ENCODE results near the gene SNRNP48. TPM values are rescaled to one million over a fixed set of nuclear protein-coding genes. Genes with fewer than 3 reads are reported as not detected.

The SNRNP48 gene
- total and polyA plus RNA-seq, 10 of the 15 experiments (the other 5 are each of a cell fraction or from before 2014, with no cell fraction given): 3.2 to 14.4 (median 8.9) TPM

DNA sequence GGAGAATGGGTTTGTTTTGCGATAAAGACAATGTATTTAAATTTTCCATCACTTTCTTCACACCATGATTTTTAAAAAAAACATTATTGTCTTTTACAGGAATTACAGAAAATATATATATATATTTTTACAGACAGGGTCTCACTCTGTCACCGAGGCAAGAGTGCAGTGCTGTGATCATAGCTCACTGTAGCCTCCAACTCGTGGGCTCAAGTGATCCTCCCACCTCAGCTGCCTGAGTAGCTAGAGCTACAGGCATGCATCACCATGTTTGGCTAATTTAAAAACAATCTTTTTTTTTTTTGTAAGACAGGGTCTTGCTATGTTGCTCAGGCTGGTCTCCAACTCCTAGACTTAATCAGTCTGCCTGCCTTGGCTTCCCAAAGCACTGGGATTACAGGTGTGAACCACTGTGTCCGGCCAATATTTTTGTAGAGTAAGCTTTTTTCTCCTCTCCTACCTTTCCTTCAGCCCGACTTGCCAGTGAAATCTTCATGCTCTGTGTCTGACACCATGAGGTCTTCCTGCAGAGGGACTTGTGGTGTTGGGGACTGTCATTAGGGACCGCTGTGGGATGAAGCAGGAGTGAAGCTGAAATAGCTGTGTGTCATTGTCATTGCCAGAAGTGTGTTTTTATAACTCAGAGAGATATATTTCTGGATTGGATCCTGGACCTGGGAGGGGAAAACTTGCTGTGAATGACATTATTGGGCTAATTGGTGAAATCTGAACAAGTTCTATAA is 35.3 kb upstream of the SNRNP48 start:
- H3K4me3 ChIP-seq: no peak overlapping the region
- no peaks in the 10 kb centered on the region for H3K36me3 ChIP-seq (ENCODE audit: control insufficient read depth in 2 of 2, insufficient read depth in 2 of 2, low read length in 1 of 2)
- no peaks in the 10 kb centered on the region for H3K4me1 ChIP-seq (ENCODE audit: control insufficient read depth, insufficient read depth, low read length)
- no peak for ATAC-seq
- 0 out of 4 replicates have a peak, but pooled peaks cover 1 to 4% of the 10 kb centered on the region in 2 experiments for H3K27me3 ChIP-seq (replicated peaks in 1 of 2; ENCODE audit: control insufficient read depth in 2 of 2, insufficient read depth in 2 of 2, low read length in 1 of 2)
- FAIRE-seq: no peak
- no peak for TF ChIP-seq GATAD2B (conservative IDR thresholded peaks at IDR 0.05; ENCODE audit: low read depth)
- no peak for TF ChIP-seq ZSCAN29 (IDR thresholded peaks at IDR 0.05)
- TF ChIP-seq ATF7 (IDR thresholded peaks at IDR 0.05; ENCODE audit: low read depth): no peak
- no peak for TF ChIP-seq RBBP5 (conservative IDR thresholded peaks at IDR 0.05)
- TF ChIP-seq SREBF1 (IDR thresholded peaks at IDR 0.05; ENCODE audit: low read length): no peak
- no peak for TF ChIP-seq RELA (IDR thresholded peaks at IDR 0.05; ENCODE audit: borderline replicate concordance, partially characterized antibody)
- TF ChIP-seq, protein P1, sequence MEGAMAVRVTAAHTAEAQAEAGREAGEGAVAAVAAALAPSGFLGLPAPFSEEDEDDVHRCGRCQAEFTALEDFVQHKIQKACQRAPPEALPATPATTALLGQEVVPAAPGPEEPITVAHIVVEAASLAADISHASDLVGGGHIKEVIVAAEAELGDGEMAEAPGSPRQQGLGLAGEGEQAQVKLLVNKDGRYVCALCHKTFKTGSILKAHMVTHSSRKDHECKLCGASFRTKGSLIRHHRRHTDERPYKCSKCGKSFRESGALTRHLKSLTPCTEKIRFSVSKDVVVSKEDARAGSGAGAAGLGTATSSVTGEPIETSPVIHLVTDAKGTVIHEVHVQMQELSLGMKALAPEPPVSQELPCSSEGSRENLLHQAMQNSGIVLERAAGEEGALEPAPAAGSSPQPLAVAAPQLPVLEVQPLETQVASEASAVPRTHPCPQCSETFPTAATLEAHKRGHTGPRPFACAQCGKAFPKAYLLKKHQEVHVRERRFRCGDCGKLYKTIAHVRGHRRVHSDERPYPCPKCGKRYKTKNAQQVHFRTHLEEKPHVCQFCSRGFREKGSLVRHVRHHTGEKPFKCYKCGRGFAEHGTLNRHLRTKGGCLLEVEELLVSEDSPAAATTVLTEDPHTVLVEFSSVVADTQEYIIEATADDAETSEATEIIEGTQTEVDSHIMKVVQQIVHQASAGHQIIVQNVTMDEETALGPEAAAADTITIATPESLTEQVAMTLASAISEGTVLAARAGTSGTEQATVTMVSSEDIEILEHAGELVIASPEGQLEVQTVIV (IDR thresholded peaks at IDR 0.05; ENCODE audit: borderline replicate concordance, partially characterized antibody): no peak
- TF ChIP-seq WRNIP1 (IDR thresholded peaks at IDR 0.05; ENCODE audit: borderline replicate concordance, low read depth, low read length): no peak
- TF ChIP-seq, protein P2, sequence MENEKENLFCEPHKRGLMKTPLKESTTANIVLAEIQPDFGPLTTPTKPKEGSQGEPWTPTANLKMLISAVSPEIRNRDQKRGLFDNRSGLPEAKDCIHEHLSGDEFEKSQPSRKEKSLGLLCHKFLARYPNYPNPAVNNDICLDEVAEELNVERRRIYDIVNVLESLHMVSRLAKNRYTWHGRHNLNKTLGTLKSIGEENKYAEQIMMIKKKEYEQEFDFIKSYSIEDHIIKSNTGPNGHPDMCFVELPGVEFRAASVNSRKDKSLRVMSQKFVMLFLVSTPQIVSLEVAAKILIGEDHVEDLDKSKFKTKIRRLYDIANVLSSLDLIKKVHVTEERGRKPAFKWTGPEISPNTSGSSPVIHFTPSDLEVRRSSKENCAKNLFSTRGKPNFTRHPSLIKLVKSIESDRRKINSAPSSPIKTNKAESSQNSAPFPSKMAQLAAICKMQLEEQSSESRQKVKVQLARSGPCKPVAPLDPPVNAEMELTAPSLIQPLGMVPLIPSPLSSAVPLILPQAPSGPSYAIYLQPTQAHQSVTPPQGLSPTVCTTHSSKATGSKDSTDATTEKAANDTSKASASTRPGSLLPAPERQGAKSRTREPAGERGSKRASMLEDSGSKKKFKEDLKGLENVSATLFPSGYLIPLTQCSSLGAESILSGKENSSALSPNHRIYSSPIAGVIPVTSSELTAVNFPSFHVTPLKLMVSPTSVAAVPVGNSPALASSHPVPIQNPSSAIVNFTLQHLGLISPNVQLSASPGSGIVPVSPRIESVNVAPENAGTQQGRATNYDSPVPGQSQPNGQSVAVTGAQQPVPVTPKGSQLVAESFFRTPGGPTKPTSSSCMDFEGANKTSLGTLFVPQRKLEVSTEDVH (IDR thresholded peaks at IDR 0.05; ENCODE audit: low read depth, partially characterized antibody): no peak
- TF ChIP-seq, protein P3, sequence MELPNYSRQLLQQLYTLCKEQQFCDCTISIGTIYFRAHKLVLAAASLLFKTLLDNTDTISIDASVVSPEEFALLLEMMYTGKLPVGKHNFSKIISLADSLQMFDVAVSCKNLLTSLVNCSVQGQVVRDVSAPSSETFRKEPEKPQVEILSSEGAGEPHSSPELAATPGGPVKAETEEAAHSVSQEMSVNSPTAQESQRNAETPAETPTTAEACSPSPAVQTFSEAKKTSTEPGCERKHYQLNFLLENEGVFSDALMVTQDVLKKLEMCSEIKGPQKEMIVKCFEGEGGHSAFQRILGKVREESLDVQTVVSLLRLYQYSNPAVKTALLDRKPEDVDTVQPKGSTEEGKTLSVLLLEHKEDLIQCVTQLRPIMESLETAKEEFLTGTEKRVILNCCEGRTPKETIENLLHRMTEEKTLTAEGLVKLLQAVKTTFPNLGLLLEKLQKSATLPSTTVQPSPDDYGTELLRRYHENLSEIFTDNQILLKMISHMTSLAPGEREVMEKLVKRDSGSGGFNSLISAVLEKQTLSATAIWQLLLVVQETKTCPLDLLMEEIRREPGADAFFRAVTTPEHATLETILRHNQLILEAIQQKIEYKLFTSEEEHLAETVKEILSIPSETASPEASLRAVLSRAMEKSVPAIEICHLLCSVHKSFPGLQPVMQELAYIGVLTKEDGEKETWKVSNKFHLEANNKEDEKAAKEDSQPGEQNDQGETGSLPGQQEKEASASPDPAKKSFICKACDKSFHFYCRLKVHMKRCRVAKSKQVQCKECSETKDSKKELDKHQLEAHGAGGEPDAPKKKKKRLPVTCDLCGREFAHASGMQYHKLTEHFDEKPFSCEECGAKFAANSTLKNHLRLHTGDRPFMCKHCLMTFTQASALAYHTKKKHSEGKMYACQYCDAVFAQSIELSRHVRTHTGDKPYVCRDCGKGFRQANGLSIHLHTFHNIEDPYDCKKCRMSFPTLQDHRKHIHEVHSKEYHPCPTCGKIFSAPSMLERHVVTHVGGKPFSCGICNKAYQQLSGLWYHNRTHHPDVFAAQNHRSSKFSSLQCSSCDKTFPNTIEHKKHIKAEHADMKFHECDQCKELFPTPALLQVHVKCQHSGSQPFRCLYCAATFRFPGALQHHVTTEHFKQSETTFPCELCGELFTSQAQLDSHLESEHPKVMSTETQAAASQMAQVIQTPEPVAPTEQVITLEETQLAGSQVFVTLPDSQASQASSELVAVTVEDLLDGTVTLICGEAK (IDR thresholded peaks at IDR 0.05; ENCODE audit: borderline replicate concordance): no peak
- TF ChIP-seq CBX3 (IDR thresholded peaks at IDR 0.05; ENCODE audit: borderline replicate concordance, low read depth): no peak
- no peak for TF ChIP-seq CREB1 (IDR thresholded peaks at IDR 0.05; ENCODE audit: low read depth)
- no peak for TF ChIP-seq POLR2AphosphoS5 (IDR thresholded peaks at IDR 0.05; ENCODE audit: low read length)
- TF ChIP-seq KDM1A (IDR thresholded peaks at IDR 0.05; ENCODE audit: borderline replicate concordance): no peak
- TF ChIP-seq SUZ12 (IDR thresholded peaks at IDR 0.05; ENCODE audit: unreplicated experiment): no peak
- TF ChIP-seq MEF2A (IDR thresholded peaks at IDR 0.05; ENCODE audit: insufficient read depth, low read depth, low read length): no peak
- CTCF ChIA-PET: no interaction called here
- RAD21 ChIA-PET (ENCODE audit: unreplicated experiment): no interaction called here
- no peak overlapping the region for H3K27ac ChIP-seq (ENCODE audit: control insufficient read depth, insufficient read depth)
- BruUV-seq (replicated peaks): no TSS peak
- H3K9ac ChIP-seq (ENCODE audit: control insufficient read depth, insufficient read depth, low read length): no peak overlapping the region
- intact Hi-C loops (cut with micrococcal nuclease; ENCODE audit: unreplicated experiment): no loop called here
- no peaks in the 10 kb centered on the region for H4K20me1 ChIP-seq (ENCODE audit: control insufficient read depth, insufficient read depth)
- H2AFZ ChIP-seq (ENCODE audit: control insufficient read depth, low read depth, low read length): no peak overlapping the region
- DNase-seq (ENCODE audit: low read depth, low spot score): no peak
- 17% methylated on average over 6 of the region's 6 CpGs for WGBS (ENCODE audit: insufficient coverage, insufficient replicate concordance, low lambda C conversion rate, missing lambda C conversion rate)
- no peaks in the 10 kb centered on the region for H3K9me3 ChIP-seq (replicated peaks; ENCODE audit: control insufficient read depth, insufficient read depth, low read length)
- no peaks in the 10 kb centered on the region for H3K79me2 ChIP-seq (ENCODE audit: control insufficient read depth, insufficient read depth, low read length)
- H3K4me2 ChIP-seq (ENCODE audit: control insufficient read depth, insufficient read depth): no peak overlapping the region
- POLR2A ChIA-PET: no interaction called here
- in situ Hi-C loops (cut with MboI): no loop called here
- SMC1A ChIA-PET (ENCODE audit: uncharacterized antibody, unreplicated experiment): no interaction called here
